Uterus (tissue), 2 donors: ENCODE results near the gene DDIT4.
A peak's percentile ranks its signal among the peaks of the same experiment; 100 is the strongest.

ENCODE experiments used
- POLR2A ChIP-seq, 2 donors: fragments of 450-650 bp; IDR thresholded peaks; one replicate each; pipeline ENCODE4 v1.6.1; 2016; ENCODE audit warnings: antibody characterized with exemption in 2 of 2, mild to moderate bottlenecking in 1 of 2, moderate library complexity in 1 of 2
- TF ChIP-seq, protein P1 (sequence below), 4 experiments: fragments of 200-600 bp in 2 of 4; fragments of 450-650 bp in 2 of 4; sonication (generic) in 2 of 4; IDR thresholded peaks; one replicate each; pipeline ENCODE4 v1.5.1; 2016 to 2019; ENCODE audit warnings: antibody characterized with exemption in 4 of 4, mild to moderate bottlenecking in 2 of 4, moderate library complexity in 1 of 4

DNA sequence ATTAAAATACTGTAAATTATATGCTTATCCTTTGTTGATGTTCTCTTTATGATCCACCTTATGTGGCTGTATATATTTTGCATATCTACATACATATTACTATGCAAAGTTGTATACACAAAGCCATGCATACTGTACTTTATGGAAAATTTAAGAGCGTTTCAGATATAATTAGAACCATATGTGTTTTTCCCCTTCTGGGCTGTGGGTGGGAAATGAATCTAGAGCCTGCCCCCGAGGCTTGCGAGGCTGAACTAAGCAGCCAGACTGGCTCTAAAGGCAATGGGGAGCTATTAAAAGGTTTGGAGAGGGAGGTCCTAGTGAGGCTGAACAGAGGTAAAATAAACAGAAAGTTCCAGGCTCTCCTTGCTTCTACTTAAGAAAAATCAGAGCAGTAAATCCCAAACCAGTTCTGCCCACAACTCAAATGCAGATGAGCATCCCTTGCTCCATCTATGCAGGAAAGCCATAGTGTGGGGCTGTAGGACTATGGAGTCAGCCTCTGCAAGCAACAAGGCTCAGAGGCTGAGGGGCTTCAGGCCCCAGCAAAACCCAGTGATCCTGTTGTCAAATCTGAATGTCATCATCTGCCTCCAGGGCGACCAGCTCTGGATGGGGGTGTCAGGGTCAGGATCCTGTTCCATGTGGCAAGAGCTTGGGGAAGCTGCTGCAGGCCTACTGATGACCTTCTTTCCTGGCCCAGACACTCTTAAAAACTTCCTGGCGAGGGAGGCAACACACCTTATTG is 14.1 kb upstream of the DDIT4 start:
- TF ChIP-seq, protein P1, sequence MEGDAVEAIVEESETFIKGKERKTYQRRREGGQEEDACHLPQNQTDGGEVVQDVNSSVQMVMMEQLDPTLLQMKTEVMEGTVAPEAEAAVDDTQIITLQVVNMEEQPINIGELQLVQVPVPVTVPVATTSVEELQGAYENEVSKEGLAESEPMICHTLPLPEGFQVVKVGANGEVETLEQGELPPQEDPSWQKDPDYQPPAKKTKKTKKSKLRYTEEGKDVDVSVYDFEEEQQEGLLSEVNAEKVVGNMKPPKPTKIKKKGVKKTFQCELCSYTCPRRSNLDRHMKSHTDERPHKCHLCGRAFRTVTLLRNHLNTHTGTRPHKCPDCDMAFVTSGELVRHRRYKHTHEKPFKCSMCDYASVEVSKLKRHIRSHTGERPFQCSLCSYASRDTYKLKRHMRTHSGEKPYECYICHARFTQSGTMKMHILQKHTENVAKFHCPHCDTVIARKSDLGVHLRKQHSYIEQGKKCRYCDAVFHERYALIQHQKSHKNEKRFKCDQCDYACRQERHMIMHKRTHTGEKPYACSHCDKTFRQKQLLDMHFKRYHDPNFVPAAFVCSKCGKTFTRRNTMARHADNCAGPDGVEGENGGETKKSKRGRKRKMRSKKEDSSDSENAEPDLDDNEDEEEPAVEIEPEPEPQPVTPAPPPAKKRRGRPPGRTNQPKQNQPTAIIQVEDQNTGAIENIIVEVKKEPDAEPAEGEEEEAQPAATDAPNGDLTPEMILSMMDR (IDR thresholded peaks at IDR 0.05) = no peak
- TF ChIP-seq POLR2A (IDR thresholded peaks at IDR 0.05) = peak; percentile 11 to 13
